HG03520 (cell line): ENCODE results near the gene LAMC3.
"Not testable (repeated sequence)": the region's sequence is repeated elsewhere in the genome, so short reads cannot be mapped to it uniquely, and the experiment has no call there.

Experiments
- ATAC-seq: cut with Tn5 transposase; IDR thresholded peaks from one replicate; pipeline ENCODE4 v1.9.1; 2021; ENCODE audit warnings: mild to moderate bottlenecking, moderate library complexity; ENCODE audit not compliant: unreplicated experiment

Gene LAMC3

GRCh38 chr9:131095666-131096268 is 86.8 kb downstream of the LAMC3 start:
- ATAC-seq = no peak

- no peak for ATAC-seq
Observed at GRCh38 chr9:131096269-131097125, 87.5 kb downstream of the LAMC3 start, which contains the start of gene AIF1L. Gene AIF1L, plus strand, starts transcription at chr9:131096531. Its CDS starts 99 bp downstream, at chr9:131096630.

GRCh38 chr9:131097126-131097947 is 88.4 kb downstream of the LAMC3 start:
- ATAC-seq = no peak

DNA sequence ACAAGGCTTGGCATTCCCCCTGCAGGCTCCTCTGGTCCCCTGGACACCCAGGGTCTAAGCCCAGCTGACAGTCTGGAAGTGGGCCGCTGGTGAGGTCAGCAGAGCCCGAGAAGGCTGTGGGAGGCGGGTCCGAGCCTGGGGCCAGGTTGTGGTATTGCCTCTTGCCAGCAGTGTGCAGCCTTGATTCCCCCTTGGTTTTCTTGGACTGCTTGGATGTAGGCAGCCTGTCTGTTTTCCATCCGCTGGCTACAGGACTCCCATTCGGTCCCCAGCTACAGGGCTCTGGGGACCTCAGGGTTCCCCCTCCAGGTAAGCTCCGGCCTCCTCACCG is 88.9 kb downstream of the LAMC3 start:
- no peak for ATAC-seq

- ATAC-seq = no peak
Observed at GRCh38 chr9:131098391-131099101, 89.6 kb downstream of the LAMC3 start.

GRCh38 chr9:131099102-131099606 is 90.2 kb downstream of the LAMC3 start:
- ATAC-seq = no peak

- not testable (repeated sequence) for ATAC-seq
Observed at GRCh38 chr9:131099845-131100244, 90.9 kb downstream of the LAMC3 start.

DNA sequence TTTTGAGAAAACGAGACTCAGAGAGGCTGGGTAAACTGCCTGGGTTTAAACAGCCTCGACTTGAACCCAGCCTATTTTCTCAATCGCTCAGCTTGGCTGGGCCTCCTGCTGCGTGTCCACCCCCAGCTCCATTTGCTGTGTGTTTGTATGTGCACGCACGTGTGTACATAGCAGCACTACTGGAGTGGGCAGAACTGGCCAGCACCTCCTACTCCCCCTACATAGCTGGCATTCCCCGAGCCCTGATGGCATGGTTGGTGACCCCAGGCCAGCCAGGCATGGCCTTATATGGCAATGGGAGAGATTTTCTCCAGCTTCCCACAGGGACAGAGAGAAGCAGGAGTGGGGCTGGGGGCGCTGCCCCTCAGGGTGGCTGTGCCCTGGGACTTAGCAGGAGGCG is 91.5 kb downstream of the LAMC3 start:
- ATAC-seq = no peak

- no peak for ATAC-seq
Observed at GRCh38 chr9:131101207-131101964, 92.4 kb downstream of the LAMC3 start.

DNA sequence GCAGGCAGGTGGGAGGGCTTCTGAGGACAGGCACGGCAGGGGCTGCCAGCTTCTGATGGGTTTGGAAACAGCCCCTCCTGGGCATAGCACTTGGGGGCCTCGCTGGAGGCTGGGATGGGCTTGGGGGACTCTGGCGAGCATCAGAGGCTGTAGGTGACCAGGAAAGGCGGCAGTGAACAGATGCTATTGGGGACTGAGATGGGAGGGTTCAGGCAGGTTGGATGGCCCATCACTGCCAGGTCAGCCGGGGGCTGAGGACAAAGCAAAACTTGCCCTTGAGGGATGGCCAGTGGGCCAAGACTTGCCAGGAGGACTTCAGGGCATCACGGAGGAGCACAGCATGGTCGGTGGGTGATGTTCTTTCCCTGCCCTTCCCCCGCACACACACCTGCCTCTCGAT is 94.0 kb downstream of the LAMC3 start:
- ATAC-seq = no peak

DNA sequence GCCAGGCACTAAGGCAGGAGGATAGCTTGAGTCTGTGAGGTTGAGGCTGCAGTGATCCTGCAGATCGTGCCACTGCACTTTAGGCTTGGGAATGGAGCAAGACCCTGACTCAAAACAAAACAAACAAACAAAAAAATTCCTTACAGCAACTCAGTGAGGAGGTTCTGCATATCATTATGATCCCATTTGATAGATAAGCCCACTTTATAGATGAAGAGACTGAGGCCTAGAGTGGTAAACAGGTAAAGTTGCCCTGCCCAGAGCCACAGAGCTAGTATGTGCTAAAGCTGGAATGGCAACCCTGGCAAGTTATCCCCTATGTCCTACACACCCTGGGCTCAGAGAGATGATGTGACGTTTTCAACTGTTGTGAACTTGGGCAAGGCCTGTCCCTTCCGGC is 94.6 kb downstream of the LAMC3 start:
- no peak for ATAC-seq

- no peak for ATAC-seq
Observed at GRCh38 chr9:131104016-131104740, 95.2 kb downstream of the LAMC3 start.

- ATAC-seq = no peak
Observed at GRCh38 chr9:131105952-131106351, 97.0 kb downstream of the LAMC3 start.

DNA sequence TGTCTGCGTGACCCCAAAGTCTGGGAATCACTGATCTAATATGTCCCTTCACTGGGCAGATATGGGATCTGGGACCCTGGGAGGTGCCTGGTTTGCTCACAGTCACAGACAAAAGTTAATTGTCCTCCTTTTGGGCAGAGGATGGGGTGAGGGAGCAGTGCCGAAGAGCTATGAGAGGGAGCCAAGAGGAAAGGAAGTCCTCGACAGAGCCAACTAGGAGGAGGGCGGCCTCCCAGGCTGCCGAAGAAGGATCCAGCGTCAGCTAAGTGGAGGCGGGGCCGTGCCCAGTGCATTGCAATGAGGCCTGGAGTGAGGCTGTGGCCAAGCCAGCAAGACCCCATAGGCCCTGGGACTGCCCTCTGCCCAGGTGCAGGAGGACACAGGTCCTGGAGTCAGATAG is 98.8 kb downstream of the LAMC3 start:
- ATAC-seq = no peak

DNA sequence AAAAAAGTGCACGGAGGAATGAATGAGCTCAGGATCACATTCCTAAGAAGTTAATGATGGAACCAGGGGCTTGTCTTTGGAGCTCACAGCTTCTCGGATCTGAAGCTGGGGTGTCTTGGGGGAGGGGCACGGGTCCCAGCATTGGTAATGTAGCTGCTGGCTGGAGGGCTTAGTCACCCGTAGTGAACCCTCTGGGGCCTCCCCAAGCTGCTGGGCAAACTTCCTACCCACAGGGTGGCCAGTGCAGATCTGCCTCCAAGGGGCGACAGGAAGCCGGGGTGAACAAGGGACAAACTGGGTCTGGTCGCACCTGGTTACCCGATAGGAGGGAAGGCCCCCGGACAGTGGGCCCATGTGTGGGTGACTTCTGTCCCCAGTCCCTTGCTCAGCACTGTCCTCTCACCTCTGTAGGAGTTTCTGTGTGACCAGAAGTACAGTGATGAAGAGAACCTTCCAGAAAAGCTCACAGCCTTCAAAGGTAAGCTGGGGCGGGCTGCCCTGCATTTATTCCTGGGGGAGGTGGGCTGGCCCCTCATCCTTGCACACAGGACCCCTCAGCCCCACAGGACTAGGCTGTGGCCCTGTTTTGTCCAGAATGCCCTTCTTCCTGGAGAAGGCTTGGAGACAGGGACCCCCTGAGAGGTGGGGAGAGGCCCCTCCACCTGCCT is 102.3 kb downstream of the LAMC3 start:
- ATAC-seq = no peak

DNA sequence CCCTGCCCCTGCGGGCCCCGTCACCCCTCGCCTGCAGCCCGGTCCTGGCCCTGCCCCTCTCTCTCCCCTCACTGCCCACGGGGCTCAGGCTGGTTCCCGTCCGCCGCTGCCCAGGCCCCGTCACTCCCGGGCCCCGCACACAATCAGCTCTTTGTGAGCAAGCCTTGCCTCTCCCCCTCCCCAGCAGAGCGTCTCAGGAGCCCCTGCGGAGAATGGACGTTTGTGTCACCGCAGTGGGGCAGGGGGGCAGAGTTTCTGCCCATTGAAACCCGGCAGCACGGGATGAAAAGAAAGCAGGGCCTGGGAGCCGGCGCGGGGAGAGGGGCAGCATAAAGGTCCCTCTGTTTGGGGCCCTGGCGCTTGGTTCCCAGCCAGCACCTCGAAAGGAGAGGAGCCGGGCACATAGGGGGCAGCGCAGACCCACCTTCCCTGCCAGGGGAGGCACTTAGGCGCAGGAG is 102.9 kb downstream of the LAMC3 start:
- ATAC-seq = no peak

- ATAC-seq = no peak
Observed at GRCh38 chr9:131112374-131113154, 103.6 kb downstream of the LAMC3 start.

DNA sequence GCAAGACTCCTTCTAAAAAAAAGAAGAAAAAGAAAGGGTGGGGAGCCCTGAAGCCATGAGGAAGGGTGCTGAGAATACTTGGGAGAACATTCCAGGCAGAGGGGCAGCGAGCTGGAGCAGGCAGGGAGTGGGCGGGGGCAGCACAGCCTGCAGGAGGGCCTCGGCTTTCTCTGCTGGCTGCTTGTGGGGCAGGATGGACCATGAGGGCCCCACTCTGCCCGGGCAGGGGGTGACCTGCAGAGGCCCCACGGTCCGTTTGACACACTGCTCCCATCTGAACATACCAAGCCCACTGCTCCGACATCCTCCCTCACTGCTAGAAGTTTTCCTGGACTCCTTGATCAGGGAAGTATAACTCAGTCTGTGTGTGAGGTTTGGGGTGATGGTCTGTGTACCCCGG is 104.7 kb downstream of the LAMC3 start:
- no peak for ATAC-seq
